GM12878 (cell line): ENCODE results near the gene MSI2.

Experiments
- BHLHE40 ChIP-seq, 2 experiments: fragments of 450-650 bp in 1 of 2; IDR thresholded peaks; 2 replicates each; pipeline ENCODE4 v1.6.1; 2011 to 2017; ENCODE audit warnings: low read depth in 2 of 2, borderline replicate concordance in 1 of 2, improper control_type of control experiment in 1 of 2, low read length in 1 of 2, mild to moderate bottlenecking in 1 of 2
- CHD2 ChIP-seq: IDR thresholded peaks from 2 replicates; pipeline ENCODE4 v1.6.1; 2011; ENCODE audit warnings: low read depth, low read length, improper control_type of control experiment, borderline replicate concordance
- CTCF ChIP-seq, 3 experiments: IDR thresholded peaks in 2 of 3; conservative IDR thresholded peaks in 1 of 3; 2 replicates each; pipeline ENCODE4 v1.5.1; 2011; ENCODE audit warnings: low read depth in 3 of 3, low read length in 3 of 3, mild to moderate bottlenecking in 3 of 3, control low read depth in 2 of 3, moderate library complexity in 2 of 3, inconsistent platforms in 1 of 3, mixed read lengths in 1 of 3; ENCODE audit not compliant: control insufficient read depth in 2 of 3, insufficient read depth in 1 of 3; ENCODE audit errors: extremely low read depth in 1 of 3
- E2F8 ChIP-seq: fragments of 450-650 bp; IDR thresholded peaks from 2 replicates; pipeline ENCODE4 v1.6.1; 2018; ENCODE audit warnings: mild to moderate bottlenecking, low read depth, moderate library complexity; ENCODE audit not compliant: partially characterized antibody
- ETV6 ChIP-seq, 2 experiments: fragments of 450-650 bp in 1 of 2; IDR thresholded peaks in 1 of 2; conservative IDR thresholded peaks in 1 of 2; 2 replicates each; pipeline ENCODE4 v1.6.1; 2014; ENCODE audit warnings: antibody characterized with exemption in 1 of 2, borderline replicate concordance in 1 of 2, low read depth in 1 of 2, mild to moderate bottlenecking in 1 of 2, moderate library complexity in 1 of 2
- POLR2A ChIP-seq: IDR thresholded peaks from 2 replicates; pipeline ENCODE4 v1.6.1; 2011; ENCODE audit warnings: low read depth, mild to moderate bottlenecking, low read length
- TF ChIP-seq, protein P1 (sequence below): fragments of 150-350 bp; IDR thresholded peaks from 2 replicates; pipeline ENCODE4 v1.6.1; 2014; ENCODE audit warnings: mild to moderate bottlenecking, low read depth, low read length
- TF ChIP-seq, protein P2 (sequence below): IDR thresholded peaks from 2 replicates; pipeline ENCODE4 v1.6.1; 2012; ENCODE audit warnings: mild to moderate bottlenecking, low read depth, low read length

DNA sequence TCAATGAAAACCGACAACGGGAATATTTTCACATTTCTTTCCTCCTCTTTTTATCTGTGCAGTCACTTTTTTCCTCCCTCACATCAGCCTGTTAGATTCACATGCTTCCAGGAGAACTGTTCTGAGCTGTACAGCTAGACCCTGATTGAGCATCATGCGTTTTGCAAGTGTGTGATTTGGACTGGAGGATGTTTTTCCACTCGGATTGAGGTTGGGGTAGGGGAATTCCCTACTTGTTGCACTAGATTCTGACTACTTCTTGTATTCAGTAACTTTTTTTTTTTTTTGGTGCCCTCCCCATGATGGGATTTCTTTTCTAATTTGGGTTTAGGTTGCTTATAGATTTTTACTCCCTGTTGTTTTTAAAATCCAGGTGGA, 4.8 kb downstream of the MSI2 start:
- TF ChIP-seq, protein P1, sequence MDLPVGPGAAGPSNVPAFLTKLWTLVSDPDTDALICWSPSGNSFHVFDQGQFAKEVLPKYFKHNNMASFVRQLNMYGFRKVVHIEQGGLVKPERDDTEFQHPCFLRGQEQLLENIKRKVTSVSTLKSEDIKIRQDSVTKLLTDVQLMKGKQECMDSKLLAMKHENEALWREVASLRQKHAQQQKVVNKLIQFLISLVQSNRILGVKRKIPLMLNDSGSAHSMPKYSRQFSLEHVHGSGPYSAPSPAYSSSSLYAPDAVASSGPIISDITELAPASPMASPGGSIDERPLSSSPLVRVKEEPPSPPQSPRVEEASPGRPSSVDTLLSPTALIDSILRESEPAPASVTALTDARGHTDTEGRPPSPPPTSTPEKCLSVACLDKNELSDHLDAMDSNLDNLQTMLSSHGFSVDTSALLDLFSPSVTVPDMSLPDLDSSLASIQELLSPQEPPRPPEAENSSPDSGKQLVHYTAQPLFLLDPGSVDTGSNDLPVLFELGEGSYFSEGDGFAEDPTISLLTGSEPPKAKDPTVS: no peak
- TF ChIP-seq, protein P2, sequence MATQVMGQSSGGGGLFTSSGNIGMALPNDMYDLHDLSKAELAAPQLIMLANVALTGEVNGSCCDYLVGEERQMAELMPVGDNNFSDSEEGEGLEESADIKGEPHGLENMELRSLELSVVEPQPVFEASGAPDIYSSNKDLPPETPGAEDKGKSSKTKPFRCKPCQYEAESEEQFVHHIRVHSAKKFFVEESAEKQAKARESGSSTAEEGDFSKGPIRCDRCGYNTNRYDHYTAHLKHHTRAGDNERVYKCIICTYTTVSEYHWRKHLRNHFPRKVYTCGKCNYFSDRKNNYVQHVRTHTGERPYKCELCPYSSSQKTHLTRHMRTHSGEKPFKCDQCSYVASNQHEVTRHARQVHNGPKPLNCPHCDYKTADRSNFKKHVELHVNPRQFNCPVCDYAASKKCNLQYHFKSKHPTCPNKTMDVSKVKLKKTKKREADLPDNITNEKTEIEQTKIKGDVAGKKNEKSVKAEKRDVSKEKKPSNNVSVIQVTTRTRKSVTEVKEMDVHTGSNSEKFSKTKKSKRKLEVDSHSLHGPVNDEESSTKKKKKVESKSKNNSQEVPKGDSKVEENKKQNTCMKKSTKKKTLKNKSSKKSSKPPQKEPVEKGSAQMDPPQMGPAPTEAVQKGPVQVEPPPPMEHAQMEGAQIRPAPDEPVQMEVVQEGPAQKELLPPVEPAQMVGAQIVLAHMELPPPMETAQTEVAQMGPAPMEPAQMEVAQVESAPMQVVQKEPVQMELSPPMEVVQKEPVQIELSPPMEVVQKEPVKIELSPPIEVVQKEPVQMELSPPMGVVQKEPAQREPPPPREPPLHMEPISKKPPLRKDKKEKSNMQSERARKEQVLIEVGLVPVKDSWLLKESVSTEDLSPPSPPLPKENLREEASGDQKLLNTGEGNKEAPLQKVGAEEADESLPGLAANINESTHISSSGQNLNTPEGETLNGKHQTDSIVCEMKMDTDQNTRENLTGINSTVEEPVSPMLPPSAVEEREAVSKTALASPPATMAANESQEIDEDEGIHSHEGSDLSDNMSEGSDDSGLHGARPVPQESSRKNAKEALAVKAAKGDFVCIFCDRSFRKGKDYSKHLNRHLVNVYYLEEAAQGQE: no peak
- TF ChIP-seq CHD2 (no peak), BHLHE40 (IDR thresholded peaks at IDR 0.05; ENCODE audit: borderline replicate concordance in 1 of 2, low read depth in 2 of 2, low read length in 1 of 2) (no peak), CTCF (IDR thresholded peaks at IDR 0.05 in 2 of 3, conservative IDR thresholded peaks at IDR 0.05 in 1 of 3; ENCODE audit: control insufficient read depth in 2 of 3, extremely low read depth in 1 of 3, insufficient read depth in 1 of 3, low read depth in 3 of 3, low read length in 3 of 3) (no peak), E2F8 (no peak), POLR2A (no peak), ETV6 (conservative IDR thresholded peaks at IDR 0.05 in 1 of 2, IDR thresholded peaks at IDR 0.05 in 1 of 2; ENCODE audit: borderline replicate concordance in 1 of 2, low read depth in 1 of 2) (no peak)
